ENCODE results near the gene ADIPOQ.

DNA sequence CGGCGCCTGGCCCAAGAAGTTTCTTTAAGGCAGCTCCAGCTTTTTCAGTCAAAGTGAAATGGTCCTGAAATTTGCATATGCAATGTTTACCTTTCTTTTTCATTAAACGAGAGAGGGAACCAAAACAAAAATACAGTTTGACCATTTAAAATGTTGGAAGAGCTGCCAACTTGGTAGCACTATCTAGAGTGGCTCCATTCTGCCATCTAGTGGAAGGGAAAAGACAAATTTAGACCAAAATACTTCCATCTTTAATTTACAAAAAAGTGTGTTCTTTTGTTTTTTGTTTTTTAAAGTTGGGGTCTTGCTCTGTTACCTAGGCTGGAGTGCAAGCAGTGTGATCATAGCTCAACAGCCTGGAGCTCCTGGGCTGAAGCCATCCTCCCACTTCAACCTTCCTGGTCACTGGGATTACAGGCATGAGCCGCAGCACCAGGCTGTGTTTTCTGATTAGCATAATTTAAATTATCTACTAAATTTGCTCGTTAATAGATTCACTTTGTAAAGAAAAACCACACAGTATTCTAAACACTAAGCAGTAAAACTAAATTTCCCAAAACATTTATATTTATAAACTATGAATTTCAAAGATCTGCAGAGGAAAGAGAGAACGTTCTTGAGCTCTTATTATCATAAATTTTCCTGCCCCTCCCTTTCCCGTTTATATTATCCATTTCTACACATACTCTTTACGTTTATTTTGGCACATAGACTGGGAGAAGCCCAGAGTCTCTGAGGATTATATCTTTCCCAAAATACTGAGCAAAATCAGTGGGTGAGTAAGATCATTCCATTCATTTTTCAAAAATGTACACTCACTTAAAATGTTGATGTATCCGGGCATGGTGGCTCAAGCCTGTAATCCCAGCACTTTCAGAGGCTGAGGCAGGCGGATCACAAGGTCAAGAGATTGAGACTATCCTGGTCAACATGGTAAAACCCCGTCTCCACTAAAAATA lies 20.8 kb upstream of the ADIPOQ start:
- TF ChIP-seq, protein P1, sequence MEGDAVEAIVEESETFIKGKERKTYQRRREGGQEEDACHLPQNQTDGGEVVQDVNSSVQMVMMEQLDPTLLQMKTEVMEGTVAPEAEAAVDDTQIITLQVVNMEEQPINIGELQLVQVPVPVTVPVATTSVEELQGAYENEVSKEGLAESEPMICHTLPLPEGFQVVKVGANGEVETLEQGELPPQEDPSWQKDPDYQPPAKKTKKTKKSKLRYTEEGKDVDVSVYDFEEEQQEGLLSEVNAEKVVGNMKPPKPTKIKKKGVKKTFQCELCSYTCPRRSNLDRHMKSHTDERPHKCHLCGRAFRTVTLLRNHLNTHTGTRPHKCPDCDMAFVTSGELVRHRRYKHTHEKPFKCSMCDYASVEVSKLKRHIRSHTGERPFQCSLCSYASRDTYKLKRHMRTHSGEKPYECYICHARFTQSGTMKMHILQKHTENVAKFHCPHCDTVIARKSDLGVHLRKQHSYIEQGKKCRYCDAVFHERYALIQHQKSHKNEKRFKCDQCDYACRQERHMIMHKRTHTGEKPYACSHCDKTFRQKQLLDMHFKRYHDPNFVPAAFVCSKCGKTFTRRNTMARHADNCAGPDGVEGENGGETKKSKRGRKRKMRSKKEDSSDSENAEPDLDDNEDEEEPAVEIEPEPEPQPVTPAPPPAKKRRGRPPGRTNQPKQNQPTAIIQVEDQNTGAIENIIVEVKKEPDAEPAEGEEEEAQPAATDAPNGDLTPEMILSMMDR (IDR thresholded peaks at IDR 0.05): peak; percentile 82
- TF ChIP-seq EZH2 (IDR thresholded peaks at IDR 0.05) (no peak), EZH2phosphoT487 (IDR thresholded peaks at IDR 0.05) (no peak)

Measured in neural progenitor cell (in vitro differentiated cells).